RWPE1 (cell line): ENCODE results near the gene ARNT2.

Source experiments
- CTCF ChIA-PET: fragments of 350-600 bp; sonication (Branson Sonifier 250); formaldehyde crosslinking; extraction: SDS; loops from one replicate; lab custom pipeline; 2021; lab: Yijun Ruan, JAX
- POLR2A ChIA-PET: fragments of 400-600 bp; formaldehyde crosslinking; extraction: SDS; loops from one replicate; lab custom pipeline; 2020; ENCODE audit warnings: antibody characterized with exemption; ENCODE audit not compliant: low non-redundant PET; lab: Yijun Ruan, JAX
- DNase-seq: peaks from one replicate; pipeline ENCODE4 v3.0.0; 2012; ENCODE audit warnings: low spot score
- H3K27ac ChIP-seq: fragments of 450-650 bp; 2 replicates; pipeline ENCODE4 v1.5.1; 2017
- TF ChIP-seq, protein P1 (sequence below): fragments of 450-650 bp; conservative IDR thresholded peaks from 2 replicates; pipeline ENCODE4 v1.5.1; 2017; ENCODE audit warnings: low read depth, mild to moderate bottlenecking

Gene ARNT2

GRCh38 chr15:80629355-80629754, 225.2 kb downstream of the ARNT2 start:
- CTCF ChIA-PET = interaction anchor here (0.5 kb wide), 1 partner anchor 137 kb away, joined by 3 read pairs; no protein-coding TSS in a partner anchor
- POLR2A ChIA-PET = no interaction called here
- DNase-seq = no peak
- TF ChIP-seq, protein P1, sequence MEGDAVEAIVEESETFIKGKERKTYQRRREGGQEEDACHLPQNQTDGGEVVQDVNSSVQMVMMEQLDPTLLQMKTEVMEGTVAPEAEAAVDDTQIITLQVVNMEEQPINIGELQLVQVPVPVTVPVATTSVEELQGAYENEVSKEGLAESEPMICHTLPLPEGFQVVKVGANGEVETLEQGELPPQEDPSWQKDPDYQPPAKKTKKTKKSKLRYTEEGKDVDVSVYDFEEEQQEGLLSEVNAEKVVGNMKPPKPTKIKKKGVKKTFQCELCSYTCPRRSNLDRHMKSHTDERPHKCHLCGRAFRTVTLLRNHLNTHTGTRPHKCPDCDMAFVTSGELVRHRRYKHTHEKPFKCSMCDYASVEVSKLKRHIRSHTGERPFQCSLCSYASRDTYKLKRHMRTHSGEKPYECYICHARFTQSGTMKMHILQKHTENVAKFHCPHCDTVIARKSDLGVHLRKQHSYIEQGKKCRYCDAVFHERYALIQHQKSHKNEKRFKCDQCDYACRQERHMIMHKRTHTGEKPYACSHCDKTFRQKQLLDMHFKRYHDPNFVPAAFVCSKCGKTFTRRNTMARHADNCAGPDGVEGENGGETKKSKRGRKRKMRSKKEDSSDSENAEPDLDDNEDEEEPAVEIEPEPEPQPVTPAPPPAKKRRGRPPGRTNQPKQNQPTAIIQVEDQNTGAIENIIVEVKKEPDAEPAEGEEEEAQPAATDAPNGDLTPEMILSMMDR = no peak
- H3K27ac ChIP-seq = no peak overlapping the region

DNA sequence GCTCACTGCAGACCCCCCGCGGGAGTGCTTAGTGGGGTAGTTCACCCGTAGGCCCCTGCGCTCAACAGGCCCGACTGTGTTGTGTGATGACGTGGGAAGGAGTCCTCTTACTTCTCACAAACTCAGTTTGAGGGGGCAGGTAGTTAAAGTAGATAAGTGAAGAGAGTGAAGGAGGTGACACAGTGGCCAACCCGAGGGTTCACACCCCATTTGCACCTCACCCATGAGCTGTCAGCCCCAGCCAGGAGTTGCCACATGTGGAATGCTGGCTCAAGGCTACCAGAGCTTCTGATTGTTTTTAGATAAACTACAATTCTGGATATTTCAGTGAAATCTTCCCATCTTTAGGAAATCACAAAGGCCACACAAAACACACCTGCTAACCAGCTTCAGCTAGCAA, 226.8 kb downstream of the ARNT2 start:
- ChIA-PET CTCF (interaction anchor here (0.6 to 0.7 kb wide), 2 partner anchors 45 to 61 kb away, joined by 3 to 4 read pairs; no protein-coding TSS in a partner anchor), POLR2A (no interaction called here)
- TF ChIP-seq, protein P1 = no peak

GRCh38 chr15:80633221-80633620, 229.0 kb downstream of the ARNT2 start:
- TF ChIP-seq, protein P1 = no peak
- no peak overlapping the region for H3K27ac ChIP-seq
- ChIA-PET POLR2A (no interaction called here), CTCF (no interaction called here)
- DNase-seq = no peak

More for the DNA sequence above, 226.8 kb downstream of the ARNT2 start:
- H3K27ac ChIP-seq = no peak overlapping the region
- no peak for DNase-seq

DNA sequence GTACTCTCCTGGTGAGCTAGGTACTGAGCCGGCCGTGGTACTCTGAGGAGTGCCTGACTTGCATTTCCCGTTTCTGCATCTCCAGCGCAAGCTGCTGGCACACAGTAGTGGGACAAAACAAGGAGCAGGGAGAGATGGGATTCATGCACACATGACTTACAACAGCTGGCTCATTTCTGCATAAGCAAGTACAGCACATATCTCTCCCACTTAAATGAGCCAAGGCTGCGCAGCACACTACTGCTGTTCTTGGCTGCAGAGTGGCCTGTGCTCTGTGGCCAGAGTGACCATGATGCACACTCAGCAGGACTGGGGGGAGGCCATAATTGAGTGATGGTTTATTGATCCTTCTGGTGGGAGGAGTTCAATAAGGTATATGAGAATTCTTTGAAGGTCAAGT, 231.8 kb downstream of the ARNT2 start:
- DNase-seq = no peak
- TF ChIP-seq, protein P1 = no peak
- POLR2A ChIA-PET = no interaction called here
- H3K27ac ChIP-seq = no peak overlapping the region
- CTCF ChIA-PET = no interaction called here

DNA sequence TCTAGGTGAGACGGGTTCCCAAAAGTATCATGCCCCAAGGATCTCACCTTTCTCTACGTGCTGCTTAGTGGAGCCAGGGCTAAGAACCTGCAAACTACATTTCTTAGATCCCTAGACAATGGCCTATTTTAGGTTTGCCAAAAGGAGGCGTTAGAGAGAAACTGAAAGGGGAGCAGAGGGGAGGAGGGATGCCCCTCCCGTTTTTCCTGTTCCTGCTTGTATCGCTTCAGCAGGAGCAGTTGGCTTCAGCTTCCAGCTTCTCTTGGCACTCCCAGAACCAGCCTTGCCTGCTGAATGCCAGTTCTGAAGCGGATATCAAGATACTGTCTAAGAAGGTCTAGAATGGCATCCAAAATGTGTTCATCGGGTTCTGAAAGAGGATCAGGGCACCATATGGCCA, 232.5 kb downstream of the ARNT2 start:
- TF ChIP-seq, protein P1 = no peak
- H3K27ac ChIP-seq = no peak overlapping the region
- POLR2A ChIA-PET = no interaction called here
- CTCF ChIA-PET = no interaction called here
- no peak for DNase-seq

DNA sequence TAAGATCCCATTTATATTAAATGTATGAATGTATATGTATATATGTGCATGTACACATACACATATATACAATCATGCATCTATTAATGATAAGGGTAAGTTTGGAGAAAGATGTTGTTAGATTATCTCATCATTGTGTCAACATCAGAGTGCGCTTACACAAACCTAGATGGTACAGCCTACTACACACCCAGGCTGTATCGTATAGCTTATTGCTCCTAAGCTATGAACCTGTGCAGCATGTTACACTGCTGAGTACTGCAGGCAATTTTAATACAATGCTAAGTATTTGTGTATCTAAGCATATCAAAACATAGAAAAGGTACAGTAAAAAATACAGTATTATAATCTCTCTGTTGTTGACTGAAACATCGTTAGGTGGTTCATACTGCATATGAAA, 233.6 kb downstream of the ARNT2 start:
- CTCF ChIA-PET = interaction anchor here (0.6 kb wide), 1 partner anchor 680 kb away, joined by 3 read pairs; no protein-coding TSS in a partner anchor
- POLR2A ChIA-PET = no interaction called here
- TF ChIP-seq, protein P1 = no peak
- DNase-seq = no peak
- no peak overlapping the region for H3K27ac ChIP-seq
